GM12874 (cell line): ENCODE results near the gene SEM1.

Source experiments
- TF ChIP-seq, protein P1 (sequence below): IDR thresholded peaks from 2 replicates; pipeline ENCODE4 v1.5.1; 2011; ENCODE audit warnings: low read depth, mild to moderate bottlenecking, control low read depth, low read length, moderate library complexity; ENCODE audit not compliant: insufficient read depth

SEM1 gene

DNA sequence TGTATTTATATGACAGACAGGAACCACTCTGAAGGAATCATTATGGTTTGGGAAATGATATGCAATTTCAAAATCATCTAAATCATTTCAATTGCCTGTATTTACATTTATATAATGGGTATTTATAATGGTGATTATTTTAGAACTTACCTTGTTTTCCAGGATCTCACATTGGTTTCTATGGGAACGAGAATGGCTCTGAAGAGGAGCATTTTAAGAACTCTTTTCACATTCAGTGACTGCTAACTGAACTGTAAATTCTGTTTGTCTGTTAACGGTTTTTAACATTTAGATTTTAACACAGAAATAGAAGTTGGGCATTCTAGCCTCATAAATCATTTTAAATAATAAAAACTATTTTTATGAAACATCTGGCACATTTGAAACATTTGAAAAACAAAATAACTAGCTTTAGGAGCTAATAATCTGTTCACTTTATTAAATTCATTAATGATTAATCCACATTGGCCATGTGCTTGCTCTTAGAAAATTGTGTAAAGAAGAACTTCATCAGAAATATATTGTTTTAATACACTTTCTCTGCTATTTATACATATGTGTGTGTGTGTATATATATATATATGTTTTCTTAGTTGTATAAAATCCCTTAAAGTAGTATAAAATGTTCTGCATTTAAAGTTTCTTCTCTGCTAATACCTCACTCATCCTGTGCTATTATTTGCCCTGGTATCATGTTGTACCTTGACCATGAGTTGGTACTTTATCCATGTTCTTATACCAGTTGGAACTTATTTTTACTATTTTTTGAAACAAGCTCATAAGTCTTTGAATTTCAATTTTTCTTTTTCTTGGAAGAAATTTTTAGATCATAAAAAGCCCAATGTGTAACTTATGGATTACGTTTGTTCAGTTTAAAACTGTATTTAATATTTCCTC is 8.7 kb upstream of the SEM1 start:
- TF ChIP-seq, protein P1, sequence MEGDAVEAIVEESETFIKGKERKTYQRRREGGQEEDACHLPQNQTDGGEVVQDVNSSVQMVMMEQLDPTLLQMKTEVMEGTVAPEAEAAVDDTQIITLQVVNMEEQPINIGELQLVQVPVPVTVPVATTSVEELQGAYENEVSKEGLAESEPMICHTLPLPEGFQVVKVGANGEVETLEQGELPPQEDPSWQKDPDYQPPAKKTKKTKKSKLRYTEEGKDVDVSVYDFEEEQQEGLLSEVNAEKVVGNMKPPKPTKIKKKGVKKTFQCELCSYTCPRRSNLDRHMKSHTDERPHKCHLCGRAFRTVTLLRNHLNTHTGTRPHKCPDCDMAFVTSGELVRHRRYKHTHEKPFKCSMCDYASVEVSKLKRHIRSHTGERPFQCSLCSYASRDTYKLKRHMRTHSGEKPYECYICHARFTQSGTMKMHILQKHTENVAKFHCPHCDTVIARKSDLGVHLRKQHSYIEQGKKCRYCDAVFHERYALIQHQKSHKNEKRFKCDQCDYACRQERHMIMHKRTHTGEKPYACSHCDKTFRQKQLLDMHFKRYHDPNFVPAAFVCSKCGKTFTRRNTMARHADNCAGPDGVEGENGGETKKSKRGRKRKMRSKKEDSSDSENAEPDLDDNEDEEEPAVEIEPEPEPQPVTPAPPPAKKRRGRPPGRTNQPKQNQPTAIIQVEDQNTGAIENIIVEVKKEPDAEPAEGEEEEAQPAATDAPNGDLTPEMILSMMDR: no peak

DNA sequence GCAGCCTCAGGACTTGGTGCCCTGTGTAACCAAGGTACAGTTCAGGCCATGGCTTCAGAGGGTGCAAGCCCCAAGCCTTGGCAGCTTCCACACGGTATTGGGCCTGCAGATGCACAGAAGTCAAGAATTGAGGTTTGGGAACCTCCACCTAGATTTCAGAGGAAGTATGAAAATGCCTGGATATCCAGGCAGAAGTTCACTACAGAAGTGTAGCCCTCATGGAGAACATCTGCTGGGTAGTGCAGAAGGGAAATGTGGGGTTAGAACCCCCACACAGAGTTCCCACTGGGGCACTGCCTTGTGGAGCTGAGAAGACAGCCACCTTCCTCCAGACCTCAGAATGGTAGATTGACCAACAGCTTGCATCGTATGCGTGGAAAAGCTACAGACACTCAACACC is 3.4 kb upstream of the SEM1 start:
- TF ChIP-seq, protein P1: no peak

DNA sequence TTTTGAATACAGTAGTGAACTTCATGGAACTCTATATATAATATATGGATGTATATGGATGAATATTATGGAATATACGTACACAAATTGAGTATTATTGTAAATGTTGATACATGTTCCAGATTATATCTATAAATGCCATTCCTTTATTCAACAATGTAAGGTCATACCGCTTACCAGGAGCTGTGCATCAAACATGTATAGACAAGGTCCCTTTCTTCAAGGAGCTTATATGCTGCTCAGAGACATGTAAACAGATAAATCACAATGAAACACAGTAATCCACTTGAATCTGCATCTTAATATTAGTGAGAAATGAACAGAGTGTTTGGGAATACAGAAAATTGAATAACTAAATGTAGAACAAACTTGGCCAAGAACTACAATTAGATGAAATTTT is 898 bp upstream of the SEM1 start:
- TF ChIP-seq, protein P1: no peak

DNA sequence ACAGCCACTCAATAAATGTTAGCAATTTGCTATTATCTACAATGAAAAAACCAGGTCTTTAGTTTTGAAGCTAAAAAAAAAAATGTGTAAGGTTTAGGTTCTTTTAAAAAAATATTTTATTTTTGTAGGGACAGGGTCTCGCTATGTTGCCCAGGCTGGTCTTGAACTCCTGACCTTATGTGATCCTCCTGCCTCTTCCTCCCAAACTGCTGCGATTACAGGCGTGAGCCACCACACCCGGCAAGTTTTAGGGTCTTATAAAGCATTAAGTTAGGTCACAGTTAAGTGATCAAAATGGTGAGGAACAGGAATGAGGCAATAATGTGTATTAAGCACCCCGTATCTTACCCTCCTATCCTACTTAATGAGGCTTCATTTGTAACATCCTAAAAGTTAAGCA is 774 bp downstream of the SEM1 start:
- TF ChIP-seq, protein P1: no peak

DNA sequence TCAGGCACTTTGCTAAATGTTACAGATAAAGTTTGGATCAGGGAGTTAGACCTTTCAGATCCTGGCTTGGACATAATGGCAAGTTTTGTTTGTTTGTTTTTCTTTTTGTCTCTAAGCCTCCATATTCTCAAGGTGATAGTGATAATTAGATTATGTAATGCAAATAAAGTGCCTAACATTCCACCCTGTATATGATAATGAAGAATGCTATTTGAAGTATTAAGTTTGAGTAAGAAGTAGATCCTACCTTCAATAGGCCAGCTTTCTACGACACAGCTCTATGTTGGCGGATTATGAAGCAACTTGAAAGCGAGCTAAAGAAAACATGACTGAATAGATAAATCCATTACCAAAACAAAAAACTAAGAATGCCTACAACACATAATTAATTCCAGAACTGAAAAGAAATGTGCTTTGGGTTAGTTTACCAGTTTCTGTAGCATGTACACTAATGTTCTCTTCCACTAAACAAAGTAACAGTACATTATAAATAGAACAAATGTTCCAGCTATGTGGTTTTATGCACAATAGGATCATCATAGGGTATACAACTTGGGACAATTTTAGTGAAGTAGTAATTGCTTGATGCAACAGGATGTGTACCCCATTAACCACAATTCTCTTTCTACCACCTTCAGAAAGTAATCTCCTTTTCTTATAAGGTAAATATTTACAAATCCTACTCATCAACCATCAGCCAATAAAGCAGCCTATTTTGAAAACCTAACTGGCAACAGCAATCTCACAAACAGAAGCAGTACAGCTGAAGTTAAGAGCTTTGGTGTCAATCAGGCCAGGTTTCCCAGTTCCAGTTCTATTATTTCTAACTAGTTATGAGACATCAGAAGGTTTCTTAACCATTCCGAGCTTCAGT is 1.5 kb downstream of the SEM1 start:
- TF ChIP-seq, protein P1: no peak

DNA sequence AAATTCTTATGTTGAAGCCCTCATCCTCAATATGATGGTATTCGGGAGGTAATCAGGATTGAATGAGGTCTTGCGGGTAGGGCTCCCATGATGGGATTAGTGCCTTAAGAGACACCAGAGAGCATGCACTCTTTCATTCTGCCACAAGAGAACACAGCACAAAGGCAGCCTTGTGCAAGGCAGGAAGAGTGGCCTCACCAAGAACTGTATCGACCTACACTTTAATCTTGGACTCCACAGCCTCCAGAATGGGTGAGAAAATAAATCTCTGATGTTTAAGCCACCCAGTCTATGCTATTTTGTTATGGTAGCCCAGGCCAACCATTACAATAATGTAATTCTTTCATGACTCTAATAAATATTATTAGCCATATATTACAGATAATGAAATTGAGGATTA is 8.4 kb downstream of the SEM1 start:
- TF ChIP-seq, protein P1: no peak

DNA sequence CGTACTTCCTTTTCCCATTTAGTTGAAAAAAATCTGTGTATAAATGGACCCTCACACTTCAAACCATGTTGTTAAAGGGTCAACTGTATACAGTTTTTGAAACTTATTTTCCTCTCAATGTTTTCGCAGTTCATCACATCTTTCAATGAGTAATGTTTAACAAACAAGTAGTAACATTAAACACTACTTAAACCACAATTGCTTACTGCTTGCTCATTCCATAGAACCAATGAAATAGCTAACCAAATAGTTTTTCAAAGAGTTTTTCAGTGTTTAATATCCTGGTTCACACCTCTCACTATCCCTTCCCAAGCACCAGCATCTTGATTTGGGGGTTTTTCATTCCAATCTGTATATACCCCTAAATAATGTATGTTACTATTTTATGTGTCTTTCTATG is 9.1 kb downstream of the SEM1 start:
- TF ChIP-seq, protein P1: no peak
